Cardiac muscle cell (in vitro differentiated cells and primary cell): ENCODE results near the gene SOBP. TPM values are rescaled to one million over a fixed set of nuclear protein-coding genes. Genes with fewer than 3 reads are reported as not detected.

Experiments
- DNase-seq, 2 donors: peaks; one replicate each; pipeline versions ENCODE4 v3.0.0 to v3.0.0-alpha.2; 2010 to 2017; ENCODE audit warnings: low read depth in 1 of 2, low spot score in 1 of 2
- H3K27ac ChIP-seq: fragments of 200-600 bp; sonication (generic); 2 replicates; pipeline ENCODE4 v1.5.1; 2016
- H3K27me3 ChIP-seq: fragments of 200-600 bp; sonication (generic); 2 replicates; pipeline ENCODE4 v1.6.0; 2016; ENCODE audit warnings: control low read depth
- H3K36me3 ChIP-seq: fragments of 200-600 bp; sonication (generic); 2 replicates; pipeline ENCODE4 v1.5.1; 2016; ENCODE audit warnings: control low read depth
- H3K4me1 ChIP-seq: fragments of 200-600 bp; sonication (generic); 2 replicates; pipeline ENCODE4 v1.8.1; 2017; ENCODE audit warnings: low read depth, mild to moderate bottlenecking, mixed run types
- H3K4me3 ChIP-seq: fragments of 200-600 bp; sonication (generic); 2 replicates; pipeline ENCODE4 v1.5.1; 2016; ENCODE audit warnings: mild to moderate bottlenecking
- H3K9me3 ChIP-seq: fragments of 200-600 bp; sonication (generic); 2 replicates; pipeline ENCODE4 v1.5.1; 2017; ENCODE audit warnings: low read depth, mild to moderate bottlenecking, control low read depth
- polyA plus RNA-seq: library from polyadenylated mRNA; unstranded; fragments of >200 nt; fragmentation: Nextera tagmentation; extraction: Ambion mirVana; gene quantifications from 2 replicates; pipeline ENCODE4 v1.2.1, GENCODE V29; 2016
- total RNA-seq: library from RNA; depleted of rRNA; stranded (reverse); fragments of >200 nt; gene quantifications from 2 replicates; pipeline ENCODE4 v1.2.3, GENCODE V29; 2016
- TF ChIP-seq, protein P1 (sequence below): IDR thresholded peaks from 2 replicates; pipeline ENCODE4 v1.5.1; 2012; ENCODE audit warnings: low read depth, mild to moderate bottlenecking, low read length

The SOBP gene
- total and polyA plus RNA-seq, 2 experiments from 2014 or later: 27.5 to 30.8 TPM

DNA sequence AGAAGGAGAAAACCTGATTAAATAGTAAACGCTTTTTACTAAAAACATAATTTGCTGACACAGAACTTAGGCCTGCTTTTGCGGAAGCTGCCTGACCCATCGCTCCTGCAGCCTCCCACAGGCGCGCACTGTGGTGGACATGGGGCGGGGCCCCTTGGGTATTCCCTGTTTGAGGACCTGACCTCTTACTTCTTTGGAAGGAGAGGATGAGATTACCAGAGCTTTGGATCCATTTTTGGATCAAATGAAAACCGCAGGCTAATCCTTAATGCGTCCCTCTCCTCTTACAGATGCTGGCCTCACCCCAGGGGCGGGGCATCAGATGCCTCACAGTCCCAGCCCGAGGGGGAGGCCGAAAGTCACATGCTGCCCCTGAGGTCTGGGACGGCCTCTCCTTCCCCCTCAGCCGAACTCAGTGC lies 183.2 kb downstream of the SOBP start:
- Histone ChIP-seq H3K27me3 (no peaks in the 10 kb centered on the region), H3K9me3 (no peaks in the 10 kb centered on the region), H3K4me1 (no peaks in the 10 kb centered on the region), H3K27ac (no peak overlapping the region), H3K4me3 (no peak overlapping the region), H3K36me3 (no peaks in the 10 kb centered on the region)
- TF ChIP-seq, protein P1, sequence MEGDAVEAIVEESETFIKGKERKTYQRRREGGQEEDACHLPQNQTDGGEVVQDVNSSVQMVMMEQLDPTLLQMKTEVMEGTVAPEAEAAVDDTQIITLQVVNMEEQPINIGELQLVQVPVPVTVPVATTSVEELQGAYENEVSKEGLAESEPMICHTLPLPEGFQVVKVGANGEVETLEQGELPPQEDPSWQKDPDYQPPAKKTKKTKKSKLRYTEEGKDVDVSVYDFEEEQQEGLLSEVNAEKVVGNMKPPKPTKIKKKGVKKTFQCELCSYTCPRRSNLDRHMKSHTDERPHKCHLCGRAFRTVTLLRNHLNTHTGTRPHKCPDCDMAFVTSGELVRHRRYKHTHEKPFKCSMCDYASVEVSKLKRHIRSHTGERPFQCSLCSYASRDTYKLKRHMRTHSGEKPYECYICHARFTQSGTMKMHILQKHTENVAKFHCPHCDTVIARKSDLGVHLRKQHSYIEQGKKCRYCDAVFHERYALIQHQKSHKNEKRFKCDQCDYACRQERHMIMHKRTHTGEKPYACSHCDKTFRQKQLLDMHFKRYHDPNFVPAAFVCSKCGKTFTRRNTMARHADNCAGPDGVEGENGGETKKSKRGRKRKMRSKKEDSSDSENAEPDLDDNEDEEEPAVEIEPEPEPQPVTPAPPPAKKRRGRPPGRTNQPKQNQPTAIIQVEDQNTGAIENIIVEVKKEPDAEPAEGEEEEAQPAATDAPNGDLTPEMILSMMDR: no peak
- no peak for DNase-seq

DNA sequence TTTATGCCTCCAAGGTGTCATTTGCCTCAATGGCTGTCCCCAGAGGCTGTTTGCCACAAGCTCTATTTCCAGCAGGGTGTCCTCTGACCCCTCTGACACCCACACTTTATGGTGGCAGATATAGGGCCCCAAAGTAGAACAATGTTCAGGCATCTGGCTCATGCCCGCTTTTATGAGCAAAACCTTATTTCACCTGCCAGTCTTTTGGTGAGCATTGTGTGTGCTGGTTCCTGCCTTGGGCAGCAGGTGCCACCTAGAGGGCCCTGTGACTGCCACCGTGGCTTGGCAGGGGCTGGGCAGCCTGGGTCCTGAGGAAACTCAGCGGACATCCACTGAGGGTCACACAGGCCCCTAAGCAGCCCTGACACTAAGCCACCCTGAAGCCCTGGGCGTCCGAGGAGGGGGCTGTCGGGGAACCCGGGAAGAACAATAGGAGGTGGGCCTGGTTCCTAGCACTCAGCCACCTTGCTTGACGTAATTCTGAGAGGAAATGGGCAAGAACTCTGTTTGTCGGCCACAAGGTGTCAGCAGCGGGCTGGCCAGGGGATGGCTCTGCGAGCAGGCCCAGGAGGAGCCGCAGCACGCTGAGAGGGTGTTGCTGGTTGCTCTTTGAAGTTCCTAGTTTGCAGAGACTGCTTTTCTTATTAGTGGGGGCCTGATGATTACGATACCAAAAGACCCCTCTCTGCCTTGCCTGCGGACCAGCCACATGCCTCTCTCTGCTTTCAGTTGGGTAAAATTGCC lies 185.2 kb downstream of the SOBP start:
- H3K4me1 ChIP-seq: peaks cover 2% of the 10 kb centered on the region
- TF ChIP-seq, protein P1: peak; percentile 88
- DNase-seq: peak; percentile 89 to 92
- H3K27ac ChIP-seq: no peak overlapping the region
- no peaks in the 10 kb centered on the region for H3K27me3 ChIP-seq
- H3K9me3 ChIP-seq: no peaks in the 10 kb centered on the region
- no peak overlapping the region for H3K4me3 ChIP-seq
- no peaks in the 10 kb centered on the region for H3K36me3 ChIP-seq

DNA sequence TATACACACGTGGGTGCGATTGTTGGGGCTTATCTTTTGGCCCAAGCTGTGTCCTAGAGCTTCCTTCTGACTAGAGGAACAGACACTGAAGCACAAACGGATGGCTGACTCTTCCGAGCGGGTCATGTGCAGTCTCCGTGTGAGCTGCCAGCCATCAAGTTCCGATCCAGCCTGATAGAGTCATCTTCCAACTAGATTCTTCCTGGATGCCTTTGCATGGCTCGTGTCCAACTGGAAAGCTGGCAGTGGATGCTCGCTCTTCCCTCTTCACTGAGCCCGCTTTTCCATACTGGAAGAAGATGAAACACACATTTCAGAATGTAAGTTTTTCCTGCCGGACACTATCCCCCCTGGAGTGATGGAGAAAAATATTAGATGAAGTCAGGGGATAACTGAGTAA lies 186.1 kb downstream of the SOBP start:
- Histone ChIP-seq H3K4me3 (no peak overlapping the region), H3K27ac (no peak overlapping the region), H3K9me3 (no peaks in the 10 kb centered on the region), H3K36me3 (no peaks in the 10 kb centered on the region), H3K4me1 (peaks cover 3% of the 10 kb centered on the region), H3K27me3 (no peaks in the 10 kb centered on the region)
- TF ChIP-seq, protein P1: no peak
- no peak for DNase-seq

DNA sequence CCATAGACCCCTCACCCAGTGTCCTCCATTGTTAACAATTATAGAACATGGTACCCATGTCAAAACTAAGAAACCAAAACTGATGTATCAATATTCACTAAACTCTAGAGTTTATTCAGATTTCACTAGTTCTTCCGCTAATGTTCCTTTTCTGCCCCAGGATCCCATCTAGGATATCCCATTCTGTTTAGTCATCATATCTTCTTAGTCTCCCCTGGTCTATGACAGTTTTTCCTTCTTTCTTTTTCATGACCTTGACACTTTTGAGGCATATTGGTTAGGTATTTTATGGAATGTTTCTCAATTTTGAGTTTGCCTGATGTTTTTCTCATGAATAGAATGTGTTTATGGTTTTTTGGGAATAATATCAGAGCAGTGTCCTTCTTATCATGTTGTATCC lies 187.5 kb downstream of the SOBP start:
- H3K27me3 ChIP-seq: no peaks in the 10 kb centered on the region
- H3K4me3 ChIP-seq: no peak overlapping the region
- TF ChIP-seq, protein P1: no peak
- no peak for DNase-seq
- H3K4me1 ChIP-seq: peaks cover 3% of the 10 kb centered on the region
- no peaks in the 10 kb centered on the region for H3K9me3 ChIP-seq
- H3K27ac ChIP-seq: no peak overlapping the region
- no peaks in the 10 kb centered on the region for H3K36me3 ChIP-seq

DNA sequence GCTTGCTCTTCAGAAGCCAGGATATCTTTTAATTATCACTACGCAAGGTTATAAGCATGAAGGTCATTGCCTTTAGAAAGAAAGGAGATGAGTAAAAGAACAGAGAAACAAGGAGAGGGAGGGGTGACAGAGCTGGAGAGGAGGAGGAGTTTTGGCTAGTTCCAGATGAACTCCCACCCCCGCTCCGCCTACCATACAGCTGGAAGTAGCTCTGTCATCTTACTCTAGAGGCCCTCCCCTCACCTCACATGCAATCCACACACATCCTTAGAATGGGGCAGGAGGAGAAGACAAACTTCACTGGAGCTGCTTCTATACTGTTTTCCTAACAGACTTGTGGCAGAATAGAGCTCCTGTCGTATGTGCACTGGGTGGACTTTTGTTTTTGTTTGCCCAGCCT lies 189.5 kb downstream of the SOBP start:
- peak; percentile 40 to 78 for DNase-seq
- TF ChIP-seq, protein P1: no peak

More for the DNA sequence above, 189.5 kb downstream of the SOBP start:
- H3K9me3 ChIP-seq: no peaks in the 10 kb centered on the region
- H3K27me3 ChIP-seq: no peaks in the 10 kb centered on the region
- H3K27ac ChIP-seq: no peak overlapping the region
- H3K4me1 ChIP-seq: peaks cover 3% of the 10 kb centered on the region
- H3K36me3 ChIP-seq: no peaks in the 10 kb centered on the region
- no peak overlapping the region for H3K4me3 ChIP-seq
